ENCODE measurements around the gene DNMT3B. TPM values are rescaled to one million over a fixed set of nuclear protein-coding genes. Genes with fewer than 3 reads are reported as not detected.
A peak's percentile ranks its signal among the peaks of the same experiment; 100 is the strongest.

Gene DNMT3B
- total RNA-seq, 4 donors from 2014 or later, result 0.26 to 5.0 (median 1.2) TPM

DNA sequence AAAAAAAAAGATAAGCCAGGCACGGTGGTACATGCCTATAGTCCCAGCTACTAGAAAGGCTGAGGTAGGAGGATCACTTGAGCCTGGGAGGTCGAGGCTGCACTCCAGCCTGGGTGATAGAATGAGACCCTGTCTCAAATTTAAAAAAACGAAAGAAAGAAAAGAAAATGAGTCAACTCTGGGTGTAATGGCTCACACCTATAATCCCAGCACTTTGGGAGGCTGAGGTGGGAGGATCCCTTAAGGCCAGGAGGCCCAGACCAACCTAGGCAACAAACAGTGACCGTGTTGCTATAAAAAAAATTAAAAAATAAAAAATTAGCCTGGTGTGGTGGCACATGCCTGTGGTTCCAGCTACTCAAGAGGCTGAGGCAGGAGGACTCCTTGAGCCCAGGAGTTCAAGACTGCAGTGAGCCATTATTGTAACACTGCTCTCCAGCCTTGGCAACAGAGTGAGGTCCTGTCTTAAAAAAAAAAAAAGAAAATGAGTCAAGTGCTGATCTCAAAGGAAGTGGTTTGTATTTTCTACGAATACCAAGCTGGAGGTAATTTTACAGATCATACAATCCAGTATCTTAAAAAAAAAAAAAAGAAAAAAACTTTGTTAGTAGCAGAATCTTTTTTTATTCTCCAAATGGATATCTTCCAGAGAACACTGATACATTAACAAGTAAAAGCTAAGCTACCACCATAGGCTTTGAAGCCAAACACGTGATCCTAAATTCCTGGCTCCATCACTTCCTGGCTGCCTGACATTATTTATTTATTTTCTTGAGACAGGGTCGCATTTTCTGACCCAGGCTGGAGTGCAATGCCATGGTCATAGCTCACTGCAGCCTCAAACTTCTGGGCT, 24.6 kb upstream of the DNMT3B start:
- DNase-seq, result no peak
- no peak overlapping the region for H3K4me3 ChIP-seq
- no peaks in the 10 kb centered on the region for H3K36me3 ChIP-seq
- no peaks in the 10 kb centered on the region for H3K27me3 ChIP-seq
- no peaks in the 10 kb centered on the region for H3K4me1 ChIP-seq
- no peaks in the 10 kb centered on the region for H3K9me3 ChIP-seq
- TF ChIP-seq POLR2A (IDR thresholded peaks at IDR 0.05) (no peak), CTCF (IDR thresholded peaks at IDR 0.05) (no peak)
- no peak overlapping the region for H3K27ac ChIP-seq
- intact Hi-C loops (cut with DNase I; ENCODE audit: low total_unique reads), result no loop called here

GRCh38 chr20:32741151-32741550, 21.0 kb upstream of the DNMT3B start:
- no peaks in the 10 kb centered on the region for H3K36me3 ChIP-seq
- H3K9me3 ChIP-seq, result no peaks in the 10 kb centered on the region
- intact Hi-C loops (cut with DNase I; ENCODE audit: low total_unique reads), result no loop called here
- DNase-seq, result no peak
- H3K27me3 ChIP-seq, result no peaks in the 10 kb centered on the region
- H3K4me1 ChIP-seq, result no peaks in the 10 kb centered on the region
- TF ChIP-seq POLR2A (IDR thresholded peaks at IDR 0.05) (no peak), CTCF (IDR thresholded peaks at IDR 0.05) (no peak)
- H3K4me3 ChIP-seq, result no peak overlapping the region
- H3K27ac ChIP-seq, result no peak overlapping the region

- no peak for TF ChIP-seq POLR2A (IDR thresholded peaks at IDR 0.05)
- TF ChIP-seq CTCF (IDR thresholded peaks at IDR 0.05), result no peak
- Histone ChIP-seq H3K9me3 (no peaks in the 10 kb centered on the region), H3K4me1 (no peaks in the 10 kb centered on the region), H3K27ac (peak overlapping the region; percentile 78 to 87), H3K36me3 (no peaks in the 10 kb centered on the region), H3K27me3 (no peaks in the 10 kb centered on the region), H3K4me3 (peak overlapping the region; percentile 68 to 89)
- intact Hi-C loops (cut with DNase I; ENCODE audit: low total_unique reads), result no loop called here
- peak in 1 of 2 donors; percentile 17 for DNase-seq
Measured at GRCh38 chr20:32742322-32743236, 19.6 kb upstream of the DNMT3B start.

DNA sequence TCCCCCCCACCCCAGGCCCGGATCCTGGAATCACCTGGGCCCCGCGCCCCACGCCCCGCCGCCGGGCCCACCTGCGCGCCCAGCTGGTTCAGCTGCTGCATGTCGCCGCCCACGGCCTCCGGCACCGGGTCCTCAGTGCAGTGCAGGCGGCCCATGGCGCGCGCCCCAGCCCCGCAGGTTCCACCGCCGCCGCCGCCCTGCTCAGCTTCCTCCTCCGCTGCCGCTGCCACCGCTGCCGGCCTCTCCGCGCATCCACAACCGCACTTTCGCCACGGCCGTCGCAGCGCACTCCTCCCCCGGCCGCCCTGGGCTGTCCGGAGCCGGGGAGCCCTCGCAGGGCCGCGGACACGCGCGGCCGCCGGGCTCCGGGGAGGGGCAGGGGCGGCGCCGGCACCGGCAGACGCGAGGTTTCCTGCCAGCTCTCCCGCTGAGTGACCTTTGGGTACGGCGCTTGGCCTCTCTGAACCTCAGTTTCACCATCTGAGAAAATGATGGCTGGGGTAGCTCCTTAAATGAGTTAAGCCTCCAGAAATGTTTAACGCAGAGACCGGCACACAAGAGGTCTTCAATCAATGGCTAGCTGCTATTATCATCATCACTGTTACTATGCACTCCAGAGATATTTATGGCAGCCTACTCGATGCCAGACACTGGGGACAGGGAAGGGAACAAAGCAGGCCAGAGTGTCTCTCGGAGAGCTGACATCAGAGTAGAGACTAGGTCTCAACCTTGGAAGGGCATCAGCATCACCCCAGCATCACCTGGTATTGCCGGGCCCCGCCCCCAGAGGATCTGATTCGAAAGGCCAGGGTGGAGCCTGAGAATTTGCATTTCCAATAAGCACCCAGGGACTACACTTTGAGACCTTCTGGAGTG, 18.7 kb upstream of the DNMT3B start, which contains the start of gene COMMD7:
Gene COMMD7 (minus strand): TSS at position 231 of the 876 bp plus-strand sequence. CDS start 76 bp downstream, at position 155.
- peak in 1 of 2 donors; percentile 62 for DNase-seq
- Histone ChIP-seq H3K4me3 (peak within 1 kb of the TSS; percentile 68 to 89), H3K9me3 (no peaks in the 10 kb centered on the region), H3K4me1 (no peaks in the 10 kb centered on the region), H3K27ac (peak within 1 kb of the TSS; percentile 78 to 87), H3K27me3 (no peaks in the 10 kb centered on the region), H3K36me3 (no peaks in the 10 kb centered on the region)
- no peak for TF ChIP-seq POLR2A (IDR thresholded peaks at IDR 0.05)
- no peak for TF ChIP-seq CTCF (IDR thresholded peaks at IDR 0.05)
- intact Hi-C loops (cut with DNase I; ENCODE audit: low total_unique reads), result no loop called here

All from uterus (tissue), 4 donors.